Left lobe of liver (tissue), 2 donors: ENCODE data around the gene RAD21L1. TPM values are rescaled to one million over a fixed set of nuclear protein-coding genes. Genes with fewer than 3 reads are reported as not detected.

Source experiments
- ATAC-seq: fragments of 200-7000 bp; cut with Tn5 transposase; one replicate; pipeline ENCODE4 v1.9.1; 2020; ENCODE audit warnings: mild to moderate bottlenecking, moderate library complexity
- DNase-seq: peaks from one replicate; pipeline ENCODE4 v3.0.0-alpha.2; 2020; ENCODE audit warnings: low spot score
- total RNA-seq: library from RNA; stranded (reverse); gene quantifications from one replicate; pipeline ENCODE4 v1.2.1, GENCODE V29; 2021
- donor health status: DM: no; HTN: no; CAD: no; lungs with moderate emphysema.
- donor health status: DM: no; HTN: yes; CAD: no.

The RAD21L1 gene
- total RNA-seq = not detected

- peak; percentile 95 for ATAC-seq
- peak; percentile 81 for DNase-seq
These were observed at the start of gene RAD21L1 for GRCh38 chr20:1225783-1226654. TSS of gene RAD21L1 (plus strand) at chr20:1226044. CDS start at chr20:1228454, 2,410 bp downstream.

DNA sequence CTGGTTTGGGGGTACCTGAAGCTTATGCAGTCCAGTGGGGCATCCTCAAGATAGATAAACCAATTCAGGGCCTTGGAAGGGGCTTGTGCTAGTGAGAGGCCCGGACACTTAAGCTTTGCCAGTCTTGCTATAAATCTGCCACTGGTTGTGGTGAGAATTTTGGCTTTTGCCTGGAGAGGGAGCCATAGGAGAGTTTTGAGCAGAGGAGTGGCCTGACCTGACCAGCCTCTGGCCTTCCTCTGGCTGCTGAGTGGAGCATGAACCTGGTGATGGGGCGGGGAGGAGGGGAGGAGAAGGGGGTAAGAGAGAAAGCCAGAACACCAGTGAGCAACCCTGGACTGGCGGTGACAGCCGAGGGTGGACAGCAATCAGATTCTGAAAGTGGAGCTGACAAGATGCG, 48.2 kb upstream of the RAD21L1 start:
- peak; percentile 51 for ATAC-seq
- no peak for DNase-seq

DNA sequence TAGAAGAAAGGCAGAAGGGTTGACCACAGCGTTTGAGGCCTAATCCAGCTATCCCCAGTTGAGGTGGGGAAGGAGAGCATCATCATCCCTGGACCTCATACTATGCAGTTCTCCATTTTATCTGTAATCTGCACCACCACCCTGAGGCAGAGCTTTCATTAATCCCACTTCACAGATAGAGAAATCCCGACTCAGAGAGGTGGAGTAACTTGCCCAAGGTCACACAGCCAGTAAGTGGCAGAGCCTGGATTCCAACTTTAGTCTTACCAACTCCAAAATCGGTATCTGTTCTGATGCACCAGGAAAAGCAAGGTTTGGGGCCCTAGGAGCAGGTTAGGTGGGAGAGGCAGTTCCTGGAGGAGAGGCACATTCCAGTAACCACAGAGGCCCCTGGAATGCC, 47.7 kb upstream of the RAD21L1 start:
- ATAC-seq (no peak), DNase-seq (no peak)

DNA sequence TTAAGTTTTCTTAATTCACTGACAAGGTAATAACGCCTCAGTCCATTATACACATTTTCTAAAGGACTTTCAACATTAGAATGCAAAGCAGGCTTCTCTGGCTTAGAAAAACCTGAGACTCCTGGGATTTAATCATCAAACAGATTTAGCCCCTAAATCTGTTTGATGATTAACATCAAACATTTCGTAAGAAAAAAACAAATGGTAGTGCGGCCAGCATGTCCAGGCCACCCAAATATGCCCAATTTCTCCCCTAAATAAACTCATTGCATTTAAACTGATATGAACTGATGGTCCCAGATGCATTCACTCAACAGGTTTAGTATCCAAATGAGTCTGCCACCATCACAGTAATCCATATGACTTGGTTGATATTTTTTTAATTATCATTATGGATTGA, 47.2 kb upstream of the RAD21L1 start:
- DNase-seq (no peak), ATAC-seq (peak; percentile 21)

DNA sequence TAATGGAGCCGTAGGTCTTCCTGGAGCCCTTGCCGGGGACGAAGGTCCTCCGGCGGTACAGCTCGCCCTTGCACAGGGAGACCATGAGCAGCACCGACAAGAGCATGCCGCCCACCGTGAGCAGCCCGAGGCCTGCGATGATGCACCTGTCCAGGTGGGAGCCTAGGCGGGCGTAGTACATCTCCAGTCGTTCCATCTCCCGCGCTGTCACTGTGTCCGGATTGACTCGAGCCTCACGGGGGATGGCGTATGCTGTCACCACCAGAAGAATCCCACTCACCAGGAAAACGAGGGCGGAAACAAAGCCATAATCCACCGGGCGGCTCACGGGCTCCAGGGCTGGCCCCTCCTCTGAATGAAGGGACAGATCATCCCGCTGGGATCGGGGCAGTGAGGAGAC, 44.9 kb upstream of the RAD21L1 start:
- no peak for ATAC-seq
- no peak for DNase-seq

GRCh38 chr20:1182106-1182505, 43.7 kb upstream of the RAD21L1 start:
- DNase-seq (no peak), ATAC-seq (no peak)

DNA sequence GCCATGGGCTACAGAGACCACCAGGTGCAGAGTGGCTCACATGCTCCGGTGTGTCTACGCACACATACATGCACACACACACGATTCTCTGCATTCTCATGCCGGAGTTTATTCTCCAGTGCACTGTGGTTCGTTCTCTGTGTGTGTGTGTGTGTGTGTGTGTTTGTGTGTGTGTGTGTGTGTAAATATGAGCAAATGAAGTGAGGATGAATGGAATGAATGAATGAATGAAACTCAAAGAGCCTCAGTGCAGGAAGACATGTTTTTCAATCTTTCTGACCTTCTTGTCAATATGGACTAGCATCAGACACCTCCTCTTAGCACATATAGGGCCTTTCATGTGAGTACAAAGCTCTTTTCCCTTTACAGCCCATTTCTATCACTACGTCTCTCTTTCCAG, 42.7 kb upstream of the RAD21L1 start:
- ATAC-seq = no peak
- no peak for DNase-seq

GRCh38 chr20:1184260-1184637, 41.6 kb upstream of the RAD21L1 start:
- ATAC-seq (no peak), DNase-seq (no peak)

DNA sequence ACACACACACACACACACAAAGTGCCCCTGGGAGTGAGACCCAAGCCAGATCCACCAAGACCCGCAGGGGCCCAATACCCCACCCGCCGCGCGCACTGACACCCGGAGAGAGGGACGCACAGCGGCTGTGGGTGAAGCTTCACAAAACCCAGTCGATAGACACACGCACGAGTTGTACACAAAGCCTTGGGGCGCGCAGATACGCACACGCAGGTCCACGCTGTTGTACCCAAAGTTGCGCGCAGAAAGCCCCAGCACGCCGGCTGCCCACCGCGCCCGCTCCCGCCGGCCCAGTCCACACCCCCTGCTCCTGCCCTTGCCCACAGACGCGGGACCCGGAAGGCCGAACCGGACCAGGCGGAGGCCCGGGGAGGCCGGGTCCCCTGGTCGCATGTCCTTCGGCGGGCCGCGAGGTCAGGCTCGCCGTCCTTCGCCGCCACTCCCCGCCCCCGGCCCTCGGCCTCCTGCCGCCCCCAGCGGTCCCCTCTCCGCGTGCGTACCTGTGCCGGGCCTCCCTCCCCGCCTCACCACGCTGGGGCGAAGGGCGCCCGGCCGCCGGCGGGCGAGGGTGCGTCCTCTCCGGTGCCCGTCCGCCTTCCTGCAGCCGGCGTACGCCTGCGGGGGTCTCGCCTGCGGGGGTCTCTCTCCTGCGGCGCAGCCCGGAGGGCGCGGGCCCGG, 41.1 kb upstream of the RAD21L1 start, which contains the start of gene TMEM74B:
Gene TMEM74B (minus strand): TSS at position 344 of the 678 bp plus-strand sequence. CDS start 1,180 bp downstream, outside the sequence.
- DNase-seq (no peak), ATAC-seq (peak; percentile 40)

GRCh38 chr20:1185316-1185741, 40.5 kb upstream of the RAD21L1 start:
- no peak for DNase-seq
- ATAC-seq = peak; percentile 43

- peak; percentile 54 for DNase-seq
- peak; percentile 77 for ATAC-seq
These were observed 40.0 kb upstream of the RAD21L1 start for GRCh38 chr20:1185790-1186334.

GRCh38 chr20:1186367-1186991, 39.4 kb upstream of the RAD21L1 start:
- no peak for ATAC-seq
- no peak for DNase-seq

DNA sequence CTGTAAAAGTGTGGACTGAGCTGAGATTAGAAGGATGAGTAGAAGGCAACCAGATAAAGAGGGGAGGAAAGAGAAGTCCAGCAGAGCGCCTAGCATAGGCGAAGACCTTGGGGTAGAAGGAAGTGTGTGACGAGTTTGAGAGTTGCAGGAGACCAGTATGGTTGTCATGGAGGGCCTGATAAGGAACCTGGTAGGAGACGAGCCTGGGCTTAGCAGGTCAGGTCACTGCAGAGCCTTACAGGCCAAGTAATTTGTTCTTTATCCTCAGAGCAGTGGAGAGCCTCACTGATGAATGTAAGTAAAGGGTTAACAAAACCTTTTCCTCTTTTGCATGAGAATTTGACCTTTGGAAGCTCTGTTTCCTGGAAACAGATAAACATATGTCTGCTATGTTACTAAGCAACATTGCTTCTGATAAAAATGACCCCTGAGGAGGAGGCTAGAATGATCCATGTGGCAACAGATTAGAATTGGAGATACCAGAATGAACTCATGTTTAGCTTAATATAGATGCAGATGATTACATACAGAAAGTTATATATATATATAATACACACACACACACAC, 38.2 kb upstream of the RAD21L1 start:
- DNase-seq = no peak
- ATAC-seq = peak; percentile 46

GRCh38 chr20:1188347-1188746, 37.5 kb upstream of the RAD21L1 start:
- ATAC-seq (no peak), DNase-seq (no peak)

DNA sequence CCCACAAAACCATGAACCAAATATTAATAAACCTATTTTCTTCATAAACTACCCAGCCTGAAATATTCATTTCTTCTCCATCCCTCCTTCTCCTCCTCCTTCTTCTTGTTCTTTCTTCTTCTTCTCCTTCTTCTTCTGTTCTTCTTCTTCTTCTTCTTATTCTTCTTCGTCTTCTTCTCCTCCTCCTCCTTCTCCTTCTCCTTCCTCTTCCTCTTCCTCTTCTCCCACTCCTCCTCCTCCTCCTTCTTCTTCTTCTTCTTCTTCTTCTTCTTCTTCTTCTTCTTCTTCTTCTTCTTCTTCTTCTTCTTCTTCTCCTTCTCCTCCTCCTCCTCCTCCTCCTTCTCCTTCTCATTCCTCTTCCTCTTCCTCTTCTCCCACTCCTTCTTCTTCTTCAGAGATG, 36.0 kb upstream of the RAD21L1 start:
- no peak for ATAC-seq
- no peak for DNase-seq

- ATAC-seq (no peak), DNase-seq (no peak)
These were observed 35.0 kb upstream of the RAD21L1 start for GRCh38 chr20:1190847-1191246.

DNA sequence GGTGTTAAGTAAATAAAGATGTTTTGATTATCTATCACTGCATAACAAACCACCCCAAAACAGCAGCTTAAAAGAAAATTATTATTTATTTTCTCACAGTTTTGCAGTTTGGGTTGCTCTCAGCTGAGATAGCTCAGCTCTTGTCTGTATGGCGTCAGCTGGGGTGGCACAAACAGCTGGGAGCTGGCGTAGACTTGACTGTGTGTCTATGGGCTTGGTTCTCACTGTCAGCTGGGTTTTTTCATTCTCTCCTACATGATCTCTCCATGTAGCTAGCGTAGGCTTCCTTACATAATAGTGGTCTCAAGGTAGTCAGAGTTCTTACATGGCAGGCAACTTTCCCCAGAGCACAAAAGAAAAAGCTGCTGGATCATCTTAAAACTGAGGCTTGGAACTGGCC, 34.5 kb upstream of the RAD21L1 start:
- no peak for ATAC-seq
- DNase-seq = no peak

DNA sequence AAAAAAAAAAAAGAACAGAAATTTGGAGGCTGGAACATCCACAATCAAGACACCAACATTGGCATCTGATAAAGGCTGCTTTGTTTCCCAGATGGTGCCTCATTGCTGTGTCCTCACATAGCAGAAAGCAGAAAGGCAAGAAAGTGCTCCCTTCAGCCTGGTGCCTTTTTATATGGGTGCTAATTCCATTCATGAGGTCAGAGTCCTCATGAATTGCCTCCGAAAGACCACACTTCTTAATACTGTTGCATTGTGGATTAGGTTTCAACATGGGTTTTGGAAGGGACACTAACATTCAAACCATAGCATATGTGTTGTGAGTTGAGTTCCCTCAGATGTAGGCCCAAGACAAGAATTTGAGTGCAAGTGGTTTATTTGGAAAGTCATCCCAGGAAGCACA, 30.6 kb upstream of the RAD21L1 start:
- ATAC-seq (no peak), DNase-seq (no peak)

DNA sequence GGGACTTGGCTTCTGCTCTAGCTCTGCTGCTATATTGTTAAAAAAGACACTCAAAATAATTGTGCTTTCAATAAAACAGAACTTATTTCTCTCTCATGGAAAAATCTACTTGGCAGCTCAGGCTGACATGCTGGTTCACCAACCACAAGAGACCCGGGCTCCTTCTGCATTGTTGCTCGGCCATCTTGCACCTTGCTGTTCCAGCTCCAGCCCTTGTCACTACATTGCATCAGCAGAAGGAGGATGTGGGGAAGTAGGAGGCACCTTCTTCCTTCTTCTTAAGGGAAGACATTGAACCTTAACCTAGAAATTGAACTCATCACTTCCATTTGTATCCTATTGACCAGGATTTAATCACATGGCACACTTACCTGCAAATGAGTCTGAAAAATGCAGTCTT, 29.2 kb upstream of the RAD21L1 start:
- DNase-seq = no peak
- ATAC-seq = no peak

DNA sequence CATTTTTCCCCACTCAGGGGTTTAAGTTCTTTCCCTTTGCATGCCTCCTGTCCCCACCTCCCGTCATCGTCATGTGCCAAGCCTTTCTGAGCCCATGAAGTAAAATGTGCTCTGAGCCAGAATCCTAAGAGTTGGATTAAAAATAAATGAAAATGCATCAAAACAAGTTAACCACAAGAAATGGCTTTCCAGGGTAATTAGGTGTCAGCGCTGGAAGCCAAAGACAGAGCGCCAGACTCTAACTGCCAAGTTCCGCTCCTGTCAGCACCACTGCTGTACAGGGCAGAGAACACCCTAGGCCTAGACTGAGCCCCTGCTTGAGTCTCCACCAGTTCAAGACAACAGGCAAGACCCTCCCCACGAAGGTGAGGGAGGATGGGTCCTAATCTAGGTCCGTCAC, 28.0 kb upstream of the RAD21L1 start:
- ATAC-seq (no peak), DNase-seq (no peak)

DNA sequence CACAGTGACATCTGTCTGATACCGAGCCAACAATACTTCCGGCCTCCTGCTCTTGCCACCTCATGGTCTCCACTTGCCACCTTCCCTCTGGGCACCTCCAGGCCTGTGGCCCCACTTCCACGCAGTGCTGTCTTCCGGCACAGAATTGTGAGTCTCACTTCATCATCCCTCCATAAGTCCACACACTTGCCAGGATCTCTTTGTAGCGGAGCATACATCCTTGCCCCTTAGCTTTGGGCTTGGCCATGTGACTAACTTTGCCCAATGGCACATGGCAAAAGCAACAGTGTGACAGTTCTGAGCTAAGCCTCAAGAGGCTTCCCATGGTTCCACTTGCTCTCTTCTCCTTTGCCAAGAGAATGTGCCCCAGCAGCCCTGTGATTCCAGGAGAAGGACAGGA, 27.1 kb upstream of the RAD21L1 start:
- ATAC-seq (no peak), DNase-seq (no peak)
